Hepatocyte (in vitro differentiated cells): ENCODE data around the gene SMIM21. TPM values are rescaled to one million over a fixed set of nuclear protein-coding genes. Genes with fewer than 3 reads are reported as not detected.

Source experiments
- DNase-seq: peaks from one replicate; pipeline ENCODE4 v3.0.0-alpha.2; 2016; ENCODE audit warnings: low spot score
- H2AFZ ChIP-seq: fragments of 200-600 bp; sonication (generic); 2 replicates; pipeline ENCODE4 v1.6.0; 2016; ENCODE audit warnings: antibody characterized with exemption, mild to moderate bottlenecking
- H3K27ac ChIP-seq: fragments of 200-600 bp; sonication (generic); 2 replicates; pipeline ENCODE4 v1.5.1; 2016; ENCODE audit warnings: mild to moderate bottlenecking
- H3K27me3 ChIP-seq: fragments of 200-600 bp; sonication (generic); 2 replicates; pipeline ENCODE4 v1.6.1; 2016
- H3K36me3 ChIP-seq: fragments of 200-600 bp; sonication (generic); replicated peaks from 2 replicates; pipeline ENCODE4 v1.5.1; 2016; ENCODE audit warnings: low read depth; ENCODE audit not compliant: insufficient read depth
- H3K4me1 ChIP-seq: fragments of 200-600 bp; sonication (generic); 2 replicates; pipeline ENCODE4 v1.5.1; 2016; ENCODE audit warnings: mild to moderate bottlenecking, moderate library complexity; ENCODE audit not compliant: insufficient read depth
- H3K4me2 ChIP-seq: fragments of 200-600 bp; sonication (generic); 2 replicates; pipeline ENCODE4 v1.6.0; 2016
- H3K4me3 ChIP-seq: fragments of 200-600 bp; sonication (generic); 2 replicates; pipeline ENCODE4 v1.5.1; 2016; ENCODE audit warnings: mild to moderate bottlenecking
- H3K79me2 ChIP-seq: fragments of 200-600 bp; sonication (generic); 2 replicates; pipeline ENCODE4 v1.6.0; 2017; ENCODE audit warnings: mild to moderate bottlenecking
- H3K9me2 ChIP-seq: fragments of 200-600 bp; sonication (generic); replicated peaks from 2 replicates; pipeline ENCODE4 v1.6.0; 2017; ENCODE audit warnings: mild to moderate bottlenecking; ENCODE audit not compliant: insufficient read depth
- H3K9me3 ChIP-seq: fragments of 200-600 bp; sonication (generic); 2 replicates; pipeline ENCODE4 v1.5.1; 2016; ENCODE audit warnings: low read depth, mild to moderate bottlenecking
- H4K20me1 ChIP-seq: fragments of 200-600 bp; sonication (generic); 2 replicates; pipeline ENCODE4 v1.6.0; 2016; ENCODE audit warnings: mild to moderate bottlenecking; ENCODE audit not compliant: insufficient read depth, poor library complexity, severe bottlenecking
- EZH2 ChIP-seq: fragments of 200-600 bp; sonication (generic); IDR thresholded peaks from 2 replicates; pipeline ENCODE4 v1.6.1; 2016; ENCODE audit warnings: antibody characterized with exemption, mild to moderate bottlenecking, borderline replicate concordance
- EZH2phosphoT487 ChIP-seq: fragments of 200-600 bp; sonication (generic); IDR thresholded peaks from one replicate; pipeline ENCODE4 v1.6.1; 2018; ENCODE audit warnings: antibody characterized with exemption, mild to moderate bottlenecking, low read depth, moderate library complexity; ENCODE audit not compliant: unreplicated experiment, severe bottlenecking
- WGBS: methylation state at CpG from one replicate; pipeline ENCODE4 v1.1.6; 2016; ENCODE audit warnings: low lambda C conversion rate; ENCODE audit errors: missing lambda C conversion rate; 5-methylcytosine and 5-hydroxymethylcytosine counted together
- polyA plus RNA-seq: library from polyadenylated mRNA; unstranded; fragments of >200 nt; fragmentation: Nextera tagmentation; extraction: Ambion mirVana; gene quantifications from 2 replicates; pipeline ENCODE4 v1.2.1, GENCODE V29; 2016
- total RNA-seq: library from RNA; depleted of rRNA; stranded (reverse); fragments of >200 nt; gene quantifications from 2 replicates; pipeline ENCODE4 v1.2.3, GENCODE V29; 2014
- TF ChIP-seq, protein P1 (sequence below): fragments of 200-600 bp; sonication (generic); IDR thresholded peaks from 2 replicates; pipeline ENCODE4 v1.5.1; 2016; ENCODE audit warnings: antibody characterized with exemption, mild to moderate bottlenecking; ENCODE audit not compliant: poor library complexity

SMIM21 gene
- total and polyA plus RNA-seq, 2 experiments from 2014 or later = not detected

DNA sequence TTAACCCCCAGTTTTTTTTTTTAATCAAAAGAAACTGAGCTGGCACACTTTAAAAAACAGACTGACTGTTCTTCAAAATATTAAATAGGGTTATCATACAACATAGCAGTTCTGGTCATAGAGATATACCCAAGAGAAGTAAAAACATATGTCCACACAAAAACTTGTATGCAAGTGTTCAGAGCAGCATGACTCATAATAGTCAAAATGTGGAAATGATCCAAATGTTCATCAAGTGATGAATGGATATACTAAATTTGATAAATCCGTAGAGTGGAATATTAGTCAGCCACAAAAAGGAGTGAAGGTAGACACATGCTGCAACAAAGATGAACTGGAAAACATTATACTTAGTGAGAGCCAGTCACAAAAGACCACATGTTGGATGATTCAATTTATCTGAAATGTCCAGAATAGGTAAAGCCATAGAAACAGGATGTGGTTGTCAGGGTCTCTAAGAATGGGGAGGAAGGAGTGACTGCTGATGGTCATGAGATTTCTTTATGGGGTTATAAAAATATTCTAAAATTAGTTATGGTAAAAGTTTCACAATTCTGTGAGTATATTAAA, 5.1 kb downstream of the SMIM21 start:
- no peak overlapping the region for H3K4me2 ChIP-seq
- H3K27ac ChIP-seq = no peak overlapping the region
- H3K4me3 ChIP-seq = no peak overlapping the region
- TF ChIP-seq, protein P1, sequence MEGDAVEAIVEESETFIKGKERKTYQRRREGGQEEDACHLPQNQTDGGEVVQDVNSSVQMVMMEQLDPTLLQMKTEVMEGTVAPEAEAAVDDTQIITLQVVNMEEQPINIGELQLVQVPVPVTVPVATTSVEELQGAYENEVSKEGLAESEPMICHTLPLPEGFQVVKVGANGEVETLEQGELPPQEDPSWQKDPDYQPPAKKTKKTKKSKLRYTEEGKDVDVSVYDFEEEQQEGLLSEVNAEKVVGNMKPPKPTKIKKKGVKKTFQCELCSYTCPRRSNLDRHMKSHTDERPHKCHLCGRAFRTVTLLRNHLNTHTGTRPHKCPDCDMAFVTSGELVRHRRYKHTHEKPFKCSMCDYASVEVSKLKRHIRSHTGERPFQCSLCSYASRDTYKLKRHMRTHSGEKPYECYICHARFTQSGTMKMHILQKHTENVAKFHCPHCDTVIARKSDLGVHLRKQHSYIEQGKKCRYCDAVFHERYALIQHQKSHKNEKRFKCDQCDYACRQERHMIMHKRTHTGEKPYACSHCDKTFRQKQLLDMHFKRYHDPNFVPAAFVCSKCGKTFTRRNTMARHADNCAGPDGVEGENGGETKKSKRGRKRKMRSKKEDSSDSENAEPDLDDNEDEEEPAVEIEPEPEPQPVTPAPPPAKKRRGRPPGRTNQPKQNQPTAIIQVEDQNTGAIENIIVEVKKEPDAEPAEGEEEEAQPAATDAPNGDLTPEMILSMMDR = no peak
- TF ChIP-seq EZH2 (no peak), EZH2phosphoT487 (no peak)
- H2AFZ ChIP-seq = no peak overlapping the region
- WGBS = 96% methylated on average over 1 of the region's 1 CpG
- DNase-seq = no peak
- H3K9me3 ChIP-seq = no peaks in the 10 kb centered on the region
- H4K20me1 ChIP-seq = no peaks in the 10 kb centered on the region
- H3K36me3 ChIP-seq = no peaks in the 10 kb centered on the region
- H3K4me1 ChIP-seq = peaks cover 4% of the 10 kb centered on the region
- no peaks in the 10 kb centered on the region for H3K79me2 ChIP-seq
- no peaks in the 10 kb centered on the region for H3K9me2 ChIP-seq
- no peaks in the 10 kb centered on the region for H3K27me3 ChIP-seq

DNA sequence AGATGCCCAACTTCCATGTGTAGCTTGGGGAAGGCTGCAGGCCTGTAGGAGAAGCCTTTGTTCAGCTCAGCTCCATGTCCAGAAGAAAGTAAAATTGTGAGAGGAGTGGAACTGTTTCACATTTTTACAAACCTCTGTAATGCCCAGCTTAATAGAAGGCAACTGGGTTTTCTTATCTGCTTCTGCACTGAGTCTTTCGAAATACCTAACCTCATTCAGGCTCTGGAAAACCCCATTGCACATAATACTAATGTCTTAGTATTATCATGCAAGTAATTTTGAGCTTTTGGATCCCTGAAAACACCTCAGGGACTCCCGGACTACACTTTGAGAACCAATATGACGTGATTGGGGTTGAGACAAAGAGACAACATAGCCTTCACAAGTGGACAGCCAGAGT, 5.8 kb downstream of the SMIM21 start:
- TF ChIP-seq, protein P1 = no peak
- TF ChIP-seq EZH2 = no peak
- TF ChIP-seq EZH2phosphoT487 = no peak
- no peak overlapping the region for H2AFZ ChIP-seq
- H3K9me3 ChIP-seq = no peaks in the 10 kb centered on the region
- H4K20me1 ChIP-seq = no peaks in the 10 kb centered on the region
- H3K9me2 ChIP-seq = no peaks in the 10 kb centered on the region
- no peaks in the 10 kb centered on the region for H3K27me3 ChIP-seq
- H3K79me2 ChIP-seq = no peaks in the 10 kb centered on the region
- no peak overlapping the region for H3K4me3 ChIP-seq
- no peak overlapping the region for H3K27ac ChIP-seq
- no peak overlapping the region for H3K4me2 ChIP-seq
- DNase-seq = no peak
- H3K4me1 ChIP-seq = peaks cover 4% of the 10 kb centered on the region
- H3K36me3 ChIP-seq = no peaks in the 10 kb centered on the region
- 85% methylated on average over 3 of the region's 3 CpGs for WGBS

DNA sequence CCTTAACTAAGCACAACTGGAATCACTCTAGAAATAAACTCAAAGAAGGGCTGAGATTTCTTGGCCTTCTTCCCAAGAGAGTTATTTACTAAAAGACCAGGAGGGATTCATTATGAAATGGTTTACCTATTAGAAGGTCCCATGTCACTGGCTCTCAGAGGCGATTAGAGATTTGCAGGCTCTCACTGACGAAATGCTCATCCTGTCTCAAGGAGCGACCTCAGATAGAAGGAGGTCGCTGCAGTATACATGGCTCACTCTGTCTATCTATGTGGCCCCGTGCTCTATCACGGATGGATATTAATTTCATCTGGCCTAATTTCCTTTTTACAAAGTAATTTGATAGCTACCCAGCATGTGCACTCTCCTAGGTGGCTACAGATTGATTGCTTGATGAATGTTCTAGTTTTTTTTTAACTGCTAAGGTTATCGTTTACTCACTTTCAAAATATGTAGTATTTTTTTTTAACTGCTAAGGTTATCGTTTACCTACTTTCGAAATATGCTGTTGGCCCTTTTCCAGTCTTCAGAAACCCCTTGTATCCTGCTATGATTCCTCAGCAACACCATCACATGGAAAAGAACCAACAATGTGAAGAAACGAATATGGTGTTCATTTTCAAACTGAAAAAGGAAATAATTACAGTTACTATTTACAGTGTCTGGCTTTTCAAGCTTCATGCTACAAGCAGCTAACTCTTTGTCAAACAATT, 9.1 kb downstream of the SMIM21 start:
- Histone ChIP-seq H4K20me1 (no peaks in the 10 kb centered on the region), H3K4me3 (no peak overlapping the region), H3K36me3 (no peaks in the 10 kb centered on the region), H3K9me2 (no peaks in the 10 kb centered on the region), H3K4me2 (peak overlapping the region; percentile 45), H3K27ac (no peak overlapping the region), H3K9me3 (no peaks in the 10 kb centered on the region), H3K79me2 (no peaks in the 10 kb centered on the region), H3K4me1 (peaks cover 4% of the 10 kb centered on the region), H2AFZ (no peak overlapping the region), H3K27me3 (no peaks in the 10 kb centered on the region)
- 49% methylated on average over 10 of the region's 10 CpGs for WGBS
- TF ChIP-seq, protein P1 = no peak
- no peak for TF ChIP-seq EZH2
- no peak for TF ChIP-seq EZH2phosphoT487
- no peak for DNase-seq
